GM18498 (cell line): Measurements from ENCODE around the gene MUSTN1.

Source experiments
- ATAC-seq: cut with Tn5 transposase; IDR thresholded peaks from one replicate; pipeline ENCODE4 v1.9.1; 2021; ENCODE audit warnings: mild to moderate bottlenecking, moderate library complexity; ENCODE audit not compliant: unreplicated experiment

MUSTN1 gene

DNA sequence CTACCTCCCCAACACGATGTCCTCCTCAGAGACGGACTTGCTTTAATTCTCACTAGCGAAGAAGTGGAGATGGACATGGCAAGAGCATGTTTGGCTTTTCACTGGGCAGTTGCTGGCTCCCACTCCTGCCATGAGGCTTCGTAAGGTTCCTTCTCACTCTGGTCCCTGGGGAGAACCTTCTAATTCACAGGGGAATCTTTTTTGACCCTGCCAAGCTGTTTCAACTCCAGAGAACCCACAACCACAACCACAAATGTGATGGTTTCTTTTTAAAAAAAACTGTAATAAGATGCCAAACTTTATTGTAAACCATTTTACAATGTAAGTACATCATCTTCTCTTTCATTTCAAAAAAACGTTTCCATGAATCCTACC, 1.6 kb upstream of the MUSTN1 start:
- no peak for ATAC-seq

DNA sequence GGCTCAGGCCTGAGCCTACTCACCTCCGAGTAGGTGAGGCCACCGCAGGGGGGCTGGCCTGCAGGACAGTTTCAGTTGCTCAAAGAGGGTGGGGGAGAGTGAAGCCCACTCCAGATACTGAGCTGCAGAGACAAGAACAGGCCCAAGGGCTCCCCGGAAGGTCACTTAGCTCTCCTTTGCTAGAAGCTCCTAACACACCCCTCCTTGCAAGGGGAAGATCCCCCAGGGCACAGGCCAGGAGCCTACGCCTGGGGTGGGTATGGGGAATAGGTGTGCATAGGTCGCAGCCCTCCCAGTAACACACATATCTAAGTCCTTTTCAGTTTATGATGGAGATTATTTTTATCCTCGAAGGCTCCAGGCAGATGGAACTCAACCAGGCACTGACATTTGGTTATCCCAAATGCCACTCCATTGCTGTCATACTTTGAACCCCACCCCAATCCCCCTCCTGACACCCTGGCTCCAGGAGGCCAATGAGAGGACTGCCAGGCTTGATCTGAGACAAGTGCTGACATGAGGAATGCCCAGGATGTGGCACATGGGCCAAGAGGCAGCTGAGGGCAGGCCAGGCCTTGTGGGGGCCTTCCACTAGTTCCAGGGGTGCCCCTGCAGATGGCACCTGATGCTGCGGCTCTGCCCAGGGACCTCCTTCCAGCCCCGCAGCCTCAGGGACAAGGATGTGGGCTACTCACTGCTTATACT, 1.1 kb upstream of the MUSTN1 start:
- no peak for ATAC-seq

DNA sequence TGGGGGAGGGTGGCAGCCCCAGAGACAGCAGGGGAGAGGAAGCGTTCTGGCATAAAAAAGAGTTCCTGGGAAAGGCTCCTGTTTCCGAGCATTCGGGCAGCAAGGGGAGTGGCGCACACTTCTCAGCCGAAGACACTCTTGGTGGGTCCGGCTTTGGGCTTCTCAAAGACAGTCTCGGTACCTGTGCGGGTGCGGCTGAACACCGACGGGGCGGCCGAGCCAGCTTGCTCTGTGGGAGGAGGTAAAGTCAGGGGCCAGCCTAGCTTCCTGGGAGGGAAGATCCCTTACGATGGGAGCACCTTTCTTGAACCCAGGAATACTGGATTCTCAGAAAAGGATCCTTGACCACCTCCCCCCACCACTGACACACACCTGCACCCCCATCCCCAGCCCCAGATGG, 1.6 kb downstream of the MUSTN1 start:
- no peak for ATAC-seq

DNA sequence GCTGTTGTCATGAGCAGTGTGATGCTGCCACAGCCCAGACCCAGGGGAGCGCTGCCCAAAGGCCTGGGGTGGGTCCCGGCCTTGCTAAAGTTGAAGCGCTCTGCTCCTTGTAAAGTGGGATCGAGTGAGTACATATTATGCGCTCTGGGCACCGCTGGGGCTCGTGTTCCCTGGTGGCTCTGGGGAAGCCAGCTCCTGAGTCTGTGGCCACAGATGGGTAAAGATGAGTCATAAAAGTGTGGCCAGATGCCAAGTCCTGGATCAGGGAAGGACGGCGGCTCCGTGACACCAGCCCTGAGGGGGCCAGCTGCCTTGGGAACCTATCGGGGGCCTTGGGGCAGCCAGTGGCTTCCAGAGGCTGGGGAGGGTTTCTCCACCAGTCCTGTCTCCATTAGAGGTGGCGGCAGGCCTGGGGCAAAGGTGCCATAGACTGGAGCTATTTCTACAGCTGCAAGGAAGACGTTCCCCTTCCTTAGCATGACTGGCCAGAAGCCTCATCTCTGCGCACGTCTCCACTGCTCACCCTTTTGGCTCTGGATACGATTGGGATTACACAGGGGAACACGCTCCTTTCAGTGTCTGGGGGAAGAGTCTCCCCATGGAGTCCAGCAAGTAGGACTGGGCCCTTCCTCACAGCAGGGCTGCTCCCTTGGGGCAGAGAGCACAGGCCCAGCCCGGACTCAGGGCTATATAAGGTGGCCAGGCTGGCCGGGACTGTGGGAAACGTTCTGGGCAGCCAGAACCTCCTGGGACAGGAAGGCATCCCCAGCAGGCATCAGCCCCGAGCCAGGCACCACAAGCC, 3.1 kb downstream of the MUSTN1 start:
- no peak for ATAC-seq

DNA sequence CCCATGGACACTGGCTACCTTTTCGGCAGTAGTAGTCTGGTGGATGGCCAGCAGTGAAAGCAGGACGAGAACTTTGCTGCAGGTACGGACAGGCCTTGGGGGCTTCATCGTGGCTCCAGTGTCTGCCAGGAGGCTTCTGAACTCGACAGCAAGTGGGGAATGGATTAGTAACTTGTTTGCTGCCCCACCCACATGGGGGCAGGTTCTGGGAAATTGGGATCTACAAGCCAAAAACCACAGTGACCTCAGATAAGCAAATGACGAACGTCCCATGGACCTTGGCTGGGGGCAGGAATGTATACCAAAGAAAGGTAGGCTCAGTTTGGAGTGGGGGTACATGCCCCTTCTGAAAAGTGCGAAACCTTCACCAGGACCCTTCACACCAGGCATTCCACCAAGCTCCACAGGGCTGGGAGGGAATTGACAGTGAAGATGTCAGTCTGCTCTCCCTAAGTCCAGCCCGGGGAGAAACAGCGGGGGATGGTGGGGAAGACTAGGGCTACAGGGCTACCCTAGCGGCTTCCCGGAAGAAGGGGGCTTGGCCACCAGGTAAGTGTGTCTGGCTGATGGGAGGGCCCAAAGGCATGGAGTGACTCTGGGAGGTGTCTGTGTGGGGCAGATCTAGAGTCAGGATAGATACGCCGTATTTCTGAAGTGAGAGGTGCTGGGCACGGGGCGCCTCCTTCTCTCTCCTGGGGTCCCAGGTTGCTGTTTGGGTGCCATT, 4.1 kb downstream of the MUSTN1 start, which contains the start of gene ITIH4:
Gene ITIH4, minus strand, starts transcription at position 138 of the 724 bp plus-strand sequence. Its CDS starts 30 bp downstream, at position 108.
- ATAC-seq = no peak

DNA sequence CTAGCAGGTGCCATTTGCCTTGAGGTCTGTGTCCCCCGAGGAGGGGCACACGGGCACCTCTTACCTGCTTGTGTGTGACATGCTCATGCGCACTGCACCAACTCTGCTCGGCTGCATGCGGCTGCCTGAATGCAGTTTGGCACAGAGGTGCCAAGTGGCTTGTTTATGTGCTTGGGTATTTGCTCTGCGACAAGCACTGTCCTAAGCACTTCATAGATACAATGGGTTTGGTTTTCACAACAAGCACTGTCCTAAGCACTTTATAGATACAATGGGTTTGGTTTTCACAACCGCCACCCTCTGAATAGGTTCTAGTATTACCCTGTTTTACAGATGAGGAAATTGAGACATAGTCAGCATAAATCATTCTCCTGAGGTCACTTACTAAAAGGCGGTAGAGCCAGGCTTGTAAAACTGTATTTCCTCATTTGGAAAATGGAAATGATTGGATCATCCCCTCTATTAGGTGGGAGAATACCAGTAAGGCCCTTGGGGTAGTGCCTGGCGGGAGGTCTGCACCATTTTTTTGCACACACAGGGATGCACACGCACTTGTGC, 4.8 kb downstream of the MUSTN1 start:
- no peak for ATAC-seq

DNA sequence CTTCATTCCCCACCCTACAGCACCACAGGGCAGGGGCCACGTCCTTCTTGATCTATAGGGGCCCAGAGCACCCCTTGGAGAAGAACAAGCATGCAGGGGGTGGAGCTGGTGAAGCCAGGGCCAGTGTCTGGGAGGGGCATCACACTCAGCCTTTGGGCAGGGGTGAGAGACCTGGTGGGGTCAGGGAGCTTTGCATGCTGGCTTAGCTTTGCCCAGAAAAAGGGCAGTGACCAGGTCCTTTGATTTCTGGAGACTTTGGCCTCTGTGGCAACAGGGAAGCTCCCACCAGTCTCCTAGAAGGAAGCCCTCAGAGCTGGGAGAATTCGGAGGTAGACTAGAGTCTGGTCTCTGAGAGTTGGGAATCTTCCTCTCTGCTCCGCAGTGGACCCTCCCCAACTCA, 5.3 kb downstream of the MUSTN1 start:
- ATAC-seq = no peak

DNA sequence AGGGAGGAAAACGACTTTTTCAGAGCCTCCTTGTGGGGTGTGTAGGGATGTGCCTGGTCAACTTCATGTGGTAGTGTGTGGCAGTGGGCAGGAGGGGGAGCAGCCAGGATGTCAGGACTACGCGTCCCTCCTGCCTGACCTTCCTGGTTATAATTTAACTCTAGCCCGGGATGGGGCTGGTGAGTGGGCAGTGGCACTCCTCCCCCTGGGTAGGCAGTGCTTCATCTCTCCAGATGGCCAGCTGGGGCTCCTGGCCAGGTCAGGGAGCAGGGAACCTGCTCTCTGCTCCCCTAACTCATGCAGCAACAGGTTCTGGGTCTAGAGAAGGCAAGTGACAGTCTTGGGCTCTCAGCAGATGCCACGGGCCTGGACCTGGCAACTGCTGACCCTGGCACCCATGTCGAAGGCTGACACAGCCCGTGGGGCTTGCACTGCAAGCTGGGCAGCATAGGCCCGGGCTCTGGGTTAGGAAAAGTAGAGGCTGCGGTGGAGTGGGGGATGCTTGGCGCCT, 6.9 kb downstream of the MUSTN1 start:
- no peak for ATAC-seq

DNA sequence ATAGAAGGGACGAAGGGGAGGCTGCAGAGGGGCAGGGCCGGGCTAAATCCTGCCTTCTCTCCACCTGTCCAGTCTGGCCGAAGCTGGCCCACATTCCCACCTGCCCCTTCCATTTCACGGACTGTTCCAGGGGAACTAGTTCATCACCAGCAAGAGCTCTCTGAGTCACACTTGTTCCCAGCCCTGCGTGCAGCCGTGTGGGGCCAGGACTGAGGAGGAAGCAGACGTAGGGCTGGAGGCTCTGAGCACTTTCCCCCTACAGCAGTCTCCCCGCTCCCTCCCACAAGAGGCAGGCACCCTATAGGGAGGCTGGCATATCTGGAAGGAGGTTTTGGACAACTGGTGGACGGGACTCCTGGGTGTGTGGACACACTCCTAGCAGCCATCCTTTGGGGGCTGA, 7.4 kb downstream of the MUSTN1 start:
- ATAC-seq = no peak

DNA sequence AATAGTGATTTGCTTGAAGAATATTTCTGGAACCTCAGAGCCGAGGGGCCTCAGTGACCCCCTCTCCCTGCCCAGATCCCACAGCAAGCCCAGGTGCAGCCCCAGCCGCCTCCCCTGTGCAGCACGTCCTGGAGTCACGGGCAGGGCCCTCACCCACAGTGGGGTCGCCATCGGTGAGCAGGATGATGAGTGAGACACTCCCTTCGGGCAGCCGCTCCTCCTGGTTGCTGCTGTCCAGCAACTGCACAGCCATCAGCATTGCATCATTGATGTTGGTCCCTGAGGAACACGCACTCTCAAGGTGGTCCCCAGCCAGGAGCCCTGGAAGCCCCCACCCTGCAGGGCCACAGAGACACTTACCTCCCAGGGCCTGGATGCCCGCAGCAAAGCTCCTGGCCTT, 10.8 kb downstream of the MUSTN1 start:
- no peak for ATAC-seq

DNA sequence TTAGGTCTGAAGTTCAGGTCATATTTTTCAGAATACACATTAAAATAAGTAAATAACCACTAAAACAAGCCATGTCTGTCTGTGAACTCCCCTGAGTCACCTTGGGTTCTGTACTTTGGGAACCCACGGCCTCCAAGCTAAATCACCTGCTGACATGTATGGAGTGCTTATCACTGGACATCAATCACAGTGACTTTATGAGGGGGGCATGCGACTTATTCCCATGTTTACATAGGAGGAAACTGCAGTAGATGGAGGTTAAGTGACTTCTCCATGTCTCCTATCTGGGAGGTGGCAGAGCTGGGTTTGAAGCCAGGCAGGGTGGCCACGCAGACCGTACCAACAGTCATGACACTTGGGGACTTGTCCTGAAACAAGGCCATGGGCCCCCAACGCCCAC, 12.5 kb downstream of the MUSTN1 start:
- no peak for ATAC-seq

DNA sequence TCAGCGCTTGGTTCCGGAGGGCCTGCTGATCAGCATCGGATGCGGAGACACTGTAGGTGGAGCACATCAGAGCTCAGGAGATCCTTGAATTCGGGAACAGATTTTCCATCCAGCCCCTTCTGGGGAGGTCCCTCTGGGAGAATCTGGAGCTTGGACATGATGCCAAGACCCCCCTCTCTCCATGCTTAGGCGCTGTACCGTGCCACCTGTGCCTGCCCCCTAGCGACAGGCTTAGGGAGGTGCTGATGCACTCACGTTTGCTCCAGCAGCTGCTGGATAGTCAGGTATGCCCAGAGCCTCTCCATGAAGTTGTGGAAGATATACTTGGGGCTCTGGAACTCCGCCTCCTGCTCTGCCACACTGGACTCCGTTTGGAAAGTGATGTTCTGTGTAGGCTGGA, 14.1 kb downstream of the MUSTN1 start:
- no peak for ATAC-seq

DNA sequence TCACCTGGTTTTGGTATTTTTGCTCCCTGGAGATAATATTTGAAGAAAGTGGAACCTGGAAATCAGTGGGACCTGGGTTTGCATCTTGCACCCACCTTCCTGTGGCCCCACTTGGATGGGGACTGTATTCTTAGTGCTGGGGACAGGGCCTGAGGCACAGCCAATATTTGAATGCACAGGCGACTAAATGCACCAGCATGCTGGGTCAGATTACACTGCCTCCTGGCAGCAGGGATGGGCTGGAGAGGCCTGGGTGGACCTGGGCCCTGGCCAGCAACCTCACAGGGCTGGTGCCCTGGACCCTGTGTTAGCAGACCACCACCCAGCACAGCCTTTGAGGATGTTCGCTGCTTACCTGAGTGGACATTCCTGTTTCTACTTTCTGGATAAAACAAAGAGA, 14.9 kb downstream of the MUSTN1 start:
- ATAC-seq = no peak

DNA sequence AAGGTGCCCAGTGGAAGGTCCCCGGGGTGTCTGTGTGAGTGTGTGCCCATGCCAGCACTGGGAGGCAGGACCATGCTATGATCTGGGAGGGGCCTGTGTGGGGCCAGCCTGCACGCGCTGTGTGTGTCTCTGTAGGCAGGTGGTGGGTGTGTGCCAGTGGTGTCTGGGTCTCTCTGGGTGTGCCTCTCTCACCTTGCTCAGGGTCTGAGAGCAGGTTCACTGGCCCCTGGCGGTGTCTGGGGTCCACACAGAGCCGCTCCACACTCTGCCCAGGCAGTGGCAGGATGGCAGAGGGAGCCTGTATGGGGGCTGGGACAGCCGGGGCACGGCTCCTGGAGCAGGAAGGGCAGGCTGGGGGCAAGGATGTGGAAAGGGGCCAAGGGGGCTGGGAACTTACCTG, 17.0 kb downstream of the MUSTN1 start:
- no peak for ATAC-seq

DNA sequence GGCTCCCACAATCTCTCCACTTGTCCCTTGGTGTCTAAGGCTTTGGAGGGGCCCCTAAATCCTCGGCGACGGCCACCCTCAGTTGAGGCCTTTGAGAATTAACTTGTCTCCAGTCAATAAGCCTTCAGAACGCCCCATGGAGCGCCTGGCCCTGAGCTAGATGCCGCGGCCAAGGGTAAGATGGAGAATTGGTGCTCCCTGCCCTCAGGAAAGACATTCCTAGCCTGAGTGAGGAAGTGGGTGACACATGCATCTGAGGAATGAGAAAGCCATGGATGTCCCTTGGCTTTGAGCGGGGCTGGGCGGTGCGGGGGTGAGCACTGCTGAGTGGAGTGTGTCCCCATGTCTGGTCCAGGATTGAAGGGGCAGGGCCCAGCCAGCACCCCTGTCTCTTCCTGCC, 17.6 kb downstream of the MUSTN1 start:
- ATAC-seq = no peak

DNA sequence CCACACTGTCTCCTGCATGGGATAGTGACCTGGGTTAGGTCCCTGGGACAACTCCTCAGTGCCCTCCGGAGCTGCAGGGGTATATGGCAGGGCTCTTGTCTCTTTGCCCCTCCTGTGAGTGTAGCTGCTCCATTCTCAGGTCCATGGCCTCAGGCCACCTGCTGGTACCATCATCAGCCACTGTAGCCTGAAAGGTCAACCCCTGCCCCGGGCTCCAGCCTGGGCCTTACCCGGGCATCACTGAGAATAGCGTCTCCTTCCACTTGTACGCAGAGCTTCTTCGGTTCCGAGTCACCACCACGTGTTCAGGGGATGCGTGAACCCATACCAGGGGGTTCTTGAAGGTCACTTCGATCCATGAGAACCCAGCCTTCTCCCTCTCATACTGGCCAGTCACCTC, 18.2 kb downstream of the MUSTN1 start:
- no peak for ATAC-seq

DNA sequence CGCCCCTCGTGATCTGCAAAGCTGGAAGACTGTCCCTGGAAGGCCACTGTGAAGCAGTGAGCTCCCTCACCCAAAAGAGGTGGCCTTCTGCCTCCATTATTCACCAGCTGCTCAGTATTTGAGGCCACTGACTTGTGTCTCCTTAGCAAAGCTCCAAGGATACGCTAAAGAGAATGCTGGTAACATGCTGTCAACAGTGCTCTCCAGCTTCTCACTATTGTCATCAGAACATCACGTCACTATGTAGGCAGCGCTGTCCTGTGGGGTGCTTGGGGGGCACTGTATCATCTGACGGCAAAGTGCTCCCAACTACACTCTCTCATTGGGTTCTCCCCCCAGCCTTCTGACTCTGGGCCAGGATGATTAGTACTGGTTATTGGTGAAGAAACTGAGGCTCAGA, 18.6 kb downstream of the MUSTN1 start:
- no peak for ATAC-seq

DNA sequence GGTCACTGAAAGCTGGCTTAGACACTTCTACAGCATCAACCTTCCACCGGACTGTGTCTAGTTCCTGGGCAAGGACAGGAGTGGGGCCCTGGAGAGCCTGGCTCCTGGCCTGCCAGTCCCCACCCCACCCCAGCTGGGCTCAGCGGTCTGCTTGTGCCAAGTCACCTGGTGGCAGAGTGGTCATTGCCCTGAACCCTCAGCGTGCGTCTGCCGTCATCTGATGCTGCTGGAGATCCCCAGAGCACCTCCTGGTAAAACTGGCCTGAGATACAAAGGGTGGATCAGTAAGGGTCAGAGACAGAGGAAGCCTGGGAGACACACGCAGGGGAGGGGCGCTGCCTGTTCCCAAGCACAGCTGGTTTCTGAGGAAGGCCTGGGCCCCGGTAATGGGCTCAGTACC, 21.0 kb downstream of the MUSTN1 start:
- ATAC-seq = no peak

DNA sequence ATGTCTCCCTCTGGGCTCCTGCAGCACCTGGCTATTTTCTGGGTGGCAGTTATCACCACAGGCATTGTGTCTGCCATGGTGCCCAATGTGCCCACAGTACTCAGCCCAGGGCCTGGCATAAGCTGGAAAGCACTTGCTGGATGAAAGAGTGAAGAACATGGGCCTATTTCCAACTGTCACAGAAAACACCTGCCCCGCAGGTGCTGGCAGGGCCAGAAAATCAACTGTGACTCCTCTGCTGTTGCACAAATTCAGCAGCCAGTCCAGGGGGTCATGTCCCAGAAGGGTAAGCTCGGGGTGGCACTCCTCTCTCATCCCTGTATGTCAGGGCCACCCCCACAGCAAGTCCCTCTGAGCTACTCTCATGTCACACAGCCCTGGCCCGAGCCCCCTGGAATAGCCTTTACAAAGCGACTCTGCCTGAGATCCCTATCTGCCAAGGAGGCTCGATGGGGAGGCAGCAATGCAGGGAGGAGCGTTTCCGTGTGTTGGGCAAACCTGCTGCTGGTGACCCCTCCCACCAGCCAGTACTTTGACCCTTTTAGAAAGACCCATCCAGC, 23.3 kb downstream of the MUSTN1 start:
- no peak for ATAC-seq

DNA sequence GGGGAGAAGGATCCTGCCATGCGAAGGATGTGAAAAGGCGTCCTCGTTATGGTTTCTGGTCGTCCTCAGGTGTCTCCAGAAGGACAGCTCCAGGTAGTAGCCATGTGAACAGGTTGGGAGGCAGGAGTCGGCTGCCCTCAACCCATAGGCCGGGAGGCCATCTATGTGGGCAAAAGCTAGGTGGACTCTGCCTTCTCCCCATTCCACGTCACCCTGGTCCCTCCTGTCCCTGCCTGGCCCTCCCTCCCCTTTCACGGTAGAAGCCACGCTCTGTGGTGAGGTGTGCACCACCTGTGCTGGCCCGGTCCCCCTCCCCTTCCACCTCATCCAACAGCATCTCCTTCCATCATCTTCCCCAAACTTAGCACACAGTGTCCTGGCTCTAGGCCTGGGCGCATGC, 23.9 kb downstream of the MUSTN1 start:
- no peak for ATAC-seq
